ENCODE data around the gene BMP10.

DNA sequence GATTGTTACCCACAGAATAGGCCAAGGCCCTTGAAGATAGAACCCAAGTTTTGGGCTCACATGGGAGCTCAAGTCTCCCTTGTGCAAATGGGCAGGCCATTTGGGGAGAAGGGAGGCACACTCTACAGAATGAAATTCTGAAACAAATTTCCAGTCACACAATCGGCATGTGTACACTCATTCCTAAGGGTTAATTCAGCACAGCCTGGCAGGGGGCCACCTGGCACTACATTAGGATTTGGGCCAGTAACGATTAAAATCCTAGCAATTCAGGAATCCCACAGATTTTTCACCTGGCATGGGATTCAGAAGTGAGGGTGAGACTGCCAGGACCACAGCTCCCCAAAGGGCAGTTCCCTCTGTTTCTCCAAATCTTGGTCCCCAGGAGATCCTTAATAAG is 46.4 kb downstream of the BMP10 start:
- TF ChIP-seq, protein P1, sequence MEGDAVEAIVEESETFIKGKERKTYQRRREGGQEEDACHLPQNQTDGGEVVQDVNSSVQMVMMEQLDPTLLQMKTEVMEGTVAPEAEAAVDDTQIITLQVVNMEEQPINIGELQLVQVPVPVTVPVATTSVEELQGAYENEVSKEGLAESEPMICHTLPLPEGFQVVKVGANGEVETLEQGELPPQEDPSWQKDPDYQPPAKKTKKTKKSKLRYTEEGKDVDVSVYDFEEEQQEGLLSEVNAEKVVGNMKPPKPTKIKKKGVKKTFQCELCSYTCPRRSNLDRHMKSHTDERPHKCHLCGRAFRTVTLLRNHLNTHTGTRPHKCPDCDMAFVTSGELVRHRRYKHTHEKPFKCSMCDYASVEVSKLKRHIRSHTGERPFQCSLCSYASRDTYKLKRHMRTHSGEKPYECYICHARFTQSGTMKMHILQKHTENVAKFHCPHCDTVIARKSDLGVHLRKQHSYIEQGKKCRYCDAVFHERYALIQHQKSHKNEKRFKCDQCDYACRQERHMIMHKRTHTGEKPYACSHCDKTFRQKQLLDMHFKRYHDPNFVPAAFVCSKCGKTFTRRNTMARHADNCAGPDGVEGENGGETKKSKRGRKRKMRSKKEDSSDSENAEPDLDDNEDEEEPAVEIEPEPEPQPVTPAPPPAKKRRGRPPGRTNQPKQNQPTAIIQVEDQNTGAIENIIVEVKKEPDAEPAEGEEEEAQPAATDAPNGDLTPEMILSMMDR (IDR thresholded peaks at IDR 0.05; ENCODE audit: insufficient read depth, low read length), result no peak
- TF ChIP-seq POLR2AphosphoS5 (IDR thresholded peaks at IDR 0.05; ENCODE audit: low read depth), result no peak

All from HL-60 (cell line).